DMS53 (cell line): ENCODE measurements around the gene RBMS1.
"Not testable (repeated sequence)": the region's sequence is repeated elsewhere in the genome, so short reads cannot be mapped to it uniquely, and the experiment has no call there.

Source experiments
- DNase-seq: peaks from one replicate; lab custom pipeline; 2025; lab: John Stamatoyannopoulos, UW

Gene RBMS1

GRCh38 chr2:160501370-160501769 is 7.8 kb upstream of the RBMS1 start:
- DNase-seq: no peak

- no peak for DNase-seq
Measured at GRCh38 chr2:160499865-160500264, 6.3 kb upstream of the RBMS1 start.

GRCh38 chr2:160498137-160498536 is 4.5 kb upstream of the RBMS1 start:
- DNase-seq: no peak

- peak; percentile 48 for DNase-seq
Measured at GRCh38 chr2:160494201-160494644, 616 bp upstream of the RBMS1 start.

GRCh38 chr2:160492401-160493226 is 993 bp downstream of the RBMS1 start:
- DNase-seq: peak; percentile 73

- DNase-seq: peak; percentile 10
Measured at GRCh38 chr2:160491911-160492371, 1.7 kb downstream of the RBMS1 start.

- DNase-seq: no peak
Measured at GRCh38 chr2:160490733-160491685, 2.6 kb downstream of the RBMS1 start.

- DNase-seq: no peak
Measured at GRCh38 chr2:160489111-160489510, 4.5 kb downstream of the RBMS1 start.

GRCh38 chr2:160488289-160488688 is 5.3 kb downstream of the RBMS1 start:
- DNase-seq: not testable (repeated sequence)

GRCh38 chr2:160486341-160486740 is 7.3 kb downstream of the RBMS1 start:
- no peak for DNase-seq

- no peak for DNase-seq
Measured at GRCh38 chr2:160484859-160485520, 8.6 kb downstream of the RBMS1 start.

GRCh38 chr2:160482673-160483072 is 10.9 kb downstream of the RBMS1 start:
- no peak for DNase-seq

- no peak for DNase-seq
Measured at GRCh38 chr2:160479269-160479668, 14.3 kb downstream of the RBMS1 start.

- DNase-seq: no peak
Measured at GRCh38 chr2:160478660-160479059, 14.9 kb downstream of the RBMS1 start.

GRCh38 chr2:160477032-160477431 is 16.6 kb downstream of the RBMS1 start:
- DNase-seq: no peak

GRCh38 chr2:160474891-160475787 is 18.5 kb downstream of the RBMS1 start:
- no peak for DNase-seq

- DNase-seq: no peak
Measured at GRCh38 chr2:160474319-160474645, 19.3 kb downstream of the RBMS1 start.

- no peak for DNase-seq
Measured at GRCh38 chr2:160473468-160474318, 19.9 kb downstream of the RBMS1 start.

GRCh38 chr2:160472839-160473251 is 20.8 kb downstream of the RBMS1 start:
- DNase-seq: peak; percentile 50

GRCh38 chr2:160471950-160472349 is 21.7 kb downstream of the RBMS1 start:
- no peak for DNase-seq
